Measurements from ENCODE around the gene ZRANB1.

ZRANB1 gene

GRCh38 chr10:125021686-125022344 is 79.9 kb downstream of the ZRANB1 start:
- no peak for DNase-seq (ENCODE audit: low read depth)

GRCh38 chr10:125022671-125023070 is 80.7 kb downstream of the ZRANB1 start:
- no peak for DNase-seq (ENCODE audit: low read depth)

GRCh38 chr10:125023255-125023654 is 81.3 kb downstream of the ZRANB1 start:
- DNase-seq (ENCODE audit: low read depth), result no peak

- DNase-seq (ENCODE audit: low read depth), result no peak
Measured at GRCh38 chr10:125023862-125024496, 82.1 kb downstream of the ZRANB1 start.

- no peak for DNase-seq (ENCODE audit: low read depth)
Measured at GRCh38 chr10:125024497-125025234, 82.7 kb downstream of the ZRANB1 start.

- no peak for DNase-seq (ENCODE audit: low read depth)
Measured at GRCh38 chr10:125025341-125025740, 83.4 kb downstream of the ZRANB1 start.

GRCh38 chr10:125026036-125026931 is 84.4 kb downstream of the ZRANB1 start:
- no peak for DNase-seq (ENCODE audit: low read depth)

GRCh38 chr10:125026974-125027735 is 85.2 kb downstream of the ZRANB1 start:
- DNase-seq (ENCODE audit: low read depth), result no peak

- no peak for DNase-seq (ENCODE audit: low read depth)
Measured at GRCh38 chr10:125027871-125028869, 86.2 kb downstream of the ZRANB1 start.

- DNase-seq (ENCODE audit: low read depth), result no peak
Measured at GRCh38 chr10:125029584-125030242, 87.8 kb downstream of the ZRANB1 start.

- no peak for DNase-seq (ENCODE audit: low read depth)
Measured at GRCh38 chr10:125030567-125031197, 88.8 kb downstream of the ZRANB1 start.

- no peak for DNase-seq (ENCODE audit: low read depth)
Measured at GRCh38 chr10:125032474-125033020, 90.6 kb downstream of the ZRANB1 start.

- no peak for DNase-seq (ENCODE audit: low read depth)
Measured at GRCh38 chr10:125033146-125033924, 91.4 kb downstream of the ZRANB1 start.

GRCh38 chr10:125034675-125035074 is 92.8 kb downstream of the ZRANB1 start:
- no peak for DNase-seq (ENCODE audit: low read depth)

GRCh38 chr10:125035136-125035535 is 93.2 kb downstream of the ZRANB1 start:
- no peak for DNase-seq (ENCODE audit: low read depth)

GRCh38 chr10:125035588-125036295 is 93.8 kb downstream of the ZRANB1 start:
- DNase-seq (ENCODE audit: low read depth), result no peak

- DNase-seq (ENCODE audit: low read depth), result no peak
Measured at GRCh38 chr10:125037145-125037877, 95.4 kb downstream of the ZRANB1 start.

Measured in fibroblast of the conjunctiva (primary cell).